HepG2 (cell line): ENCODE measurements around the gene DPP8. TPM values are rescaled to one million over a fixed set of nuclear protein-coding genes. Genes with fewer than 3 reads are reported as not detected.

Experiments
- ASH2L ChIP-seq: fragments of 300-600, 200-600 bp; sonication (generic); IDR thresholded peaks from 2 replicates; pipeline ENCODE4 v1.7.0; 2017; ENCODE audit warnings: low read depth, mild to moderate bottlenecking, moderate library complexity, mixed read lengths, low read length; ENCODE audit not compliant: insufficient read length
- HMG20B ChIP-seq: conservative IDR thresholded peaks from 2 replicates; pipeline ENCODE4 v1.6.1; 2016; ENCODE audit warnings: missing genetic modification reagents, missing compliant biosample characterization
- NCOA5 ChIP-seq: sonication (generic); formaldehyde crosslinking; IDR thresholded peaks from 2 replicates; pipeline ENCODE4 v1.4.0; 2020; ENCODE audit warnings: missing genetic modification reagents
- SRSF9 ChIP-seq: fragments of 200-400 bp; formaldehyde crosslinking; IDR thresholded peaks from 2 replicates; pipeline ENCODE4 v1.6.1; 2018; ENCODE audit warnings: borderline replicate concordance, mild to moderate bottlenecking, low read depth, low read length; ENCODE audit not compliant: insufficient read depth, poor library complexity, severe bottlenecking
- ZNF441 ChIP-seq: sonication (generic); formaldehyde crosslinking; IDR thresholded peaks from 2 replicates; pipeline ENCODE4 v1.7.0; 2021; ENCODE audit warnings: missing genetic modification reagents, borderline replicate concordance
- ZNF782 ChIP-seq: sonication (generic); formaldehyde crosslinking; IDR thresholded peaks from 2 replicates; pipeline ENCODE4 v1.4.0; 2020; ENCODE audit warnings: missing genetic modification reagents, mild to moderate bottlenecking, borderline replicate concordance
- polyA plus RNA-seq, 8 experiments: library from polyadenylated mRNA; depleted of rRNA in 3 of 8; stranded (reverse) in 7 of 8; unstranded in 1 of 8; fragments of >200 nt; fragmentation: Illumina TruSeq in 4 of 8; extraction: Trizol in 4 of 8; gene quantifications; 2 replicates each; pipeline versions ENCODE4 v1.2.1 to v1.2.3, GENCODE V29; 2011 to 2016; ENCODE audit warnings: low read depth in 4 of 8, missing spikeins in 1 of 8, mixed read lengths in 1 of 8; ENCODE audit not compliant: insufficient read depth in 1 of 8
- total RNA-seq, 5 experiments: library from RNA; depleted of rRNA; stranded (reverse); fragments of >200 nt; fragmentation: Illumina TruSeq; extraction: Trizol; gene quantifications; 2 replicates each; pipeline ENCODE4 v1.2.3, GENCODE V29; 2016; ENCODE audit warnings: low read depth in 1 of 5
- TF ChIP-seq, protein P1 (sequence below), 2 experiments: sonication (generic) in 1 of 2; formaldehyde crosslinking in 1 of 2; IDR thresholded peaks; 2 replicates each; pipeline versions ENCODE4 v1.4.0 to v1.6.1; 2016 to 2020; ENCODE audit warnings: borderline replicate concordance in 1 of 2, low read depth in 1 of 2, mild to moderate bottlenecking in 1 of 2, missing genetic modification reagents in 1 of 2
- TF ChIP-seq, protein P2 (sequence below): sonication (generic); formaldehyde crosslinking; IDR thresholded peaks from 2 replicates; pipeline ENCODE4 v1.5.0; 2020; ENCODE audit warnings: missing genetic modification reagents
- TF ChIP-seq, protein P3 (sequence below): sonication (generic); formaldehyde crosslinking; IDR thresholded peaks from 2 replicates; pipeline ENCODE4 v1.8.0; 2022; ENCODE audit warnings: missing genetic modification reagents, mild to moderate bottlenecking, inconsistent platforms, borderline replicate concordance
- TF ChIP-seq, protein P4 (sequence below): sonication (generic); formaldehyde crosslinking; IDR thresholded peaks from 2 replicates; pipeline ENCODE4 v1.5.1; 2020; ENCODE audit warnings: missing genetic modification reagents, mild to moderate bottlenecking, borderline replicate concordance
- TF ChIP-seq, protein P5 (sequence below): sonication (generic); formaldehyde crosslinking; IDR thresholded peaks from 2 replicates; pipeline ENCODE4 v1.9.0; 2022; ENCODE audit warnings: low read depth, missing genetic modification reagents

Gene DPP8
- total and polyA plus RNA-seq, 2 of the 13 experiments (the other 11 are each of a cell fraction or from before 2014, with no cell fraction given), result 18.0 to 26.3 TPM

DNA sequence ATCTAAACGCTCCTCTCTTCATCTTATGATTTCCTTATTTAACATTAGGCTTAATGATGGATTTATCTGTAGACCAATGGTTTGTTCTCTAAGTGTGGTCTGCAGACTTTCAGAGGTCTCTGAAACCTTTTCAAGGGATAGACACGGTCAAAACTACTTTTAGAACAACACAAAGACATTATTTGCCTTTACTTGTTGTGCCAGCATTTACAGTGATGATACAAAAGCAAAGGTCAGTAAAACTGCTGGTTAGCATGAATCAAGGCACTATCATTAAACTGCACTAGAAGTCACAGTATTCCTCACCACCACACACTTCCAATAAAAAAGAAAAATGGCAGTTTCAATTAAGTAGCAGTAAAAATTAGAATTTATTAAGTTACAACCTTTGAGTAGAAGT lies 70.3 kb downstream of the DPP8 start (continued):
- no peak for TF ChIP-seq NCOA5 (CRISPR knock-in tag)
- TF ChIP-seq, protein P1, sequence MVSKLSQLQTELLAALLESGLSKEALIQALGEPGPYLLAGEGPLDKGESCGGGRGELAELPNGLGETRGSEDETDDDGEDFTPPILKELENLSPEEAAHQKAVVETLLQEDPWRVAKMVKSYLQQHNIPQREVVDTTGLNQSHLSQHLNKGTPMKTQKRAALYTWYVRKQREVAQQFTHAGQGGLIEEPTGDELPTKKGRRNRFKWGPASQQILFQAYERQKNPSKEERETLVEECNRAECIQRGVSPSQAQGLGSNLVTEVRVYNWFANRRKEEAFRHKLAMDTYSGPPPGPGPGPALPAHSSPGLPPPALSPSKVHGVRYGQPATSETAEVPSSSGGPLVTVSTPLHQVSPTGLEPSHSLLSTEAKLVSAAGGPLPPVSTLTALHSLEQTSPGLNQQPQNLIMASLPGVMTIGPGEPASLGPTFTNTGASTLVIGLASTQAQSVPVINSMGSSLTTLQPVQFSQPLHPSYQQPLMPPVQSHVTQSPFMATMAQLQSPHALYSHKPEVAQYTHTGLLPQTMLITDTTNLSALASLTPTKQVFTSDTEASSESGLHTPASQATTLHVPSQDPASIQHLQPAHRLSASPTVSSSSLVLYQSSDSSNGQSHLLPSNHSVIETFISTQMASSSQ (IDR thresholded peaks at IDR 0.05; ENCODE audit: low read depth), result no peak
- TF ChIP-seq, protein P1 (CRISPR knock-in tag; IDR thresholded peaks at IDR 0.05; ENCODE audit: borderline replicate concordance), result no peak
- TF ChIP-seq, protein P2, sequence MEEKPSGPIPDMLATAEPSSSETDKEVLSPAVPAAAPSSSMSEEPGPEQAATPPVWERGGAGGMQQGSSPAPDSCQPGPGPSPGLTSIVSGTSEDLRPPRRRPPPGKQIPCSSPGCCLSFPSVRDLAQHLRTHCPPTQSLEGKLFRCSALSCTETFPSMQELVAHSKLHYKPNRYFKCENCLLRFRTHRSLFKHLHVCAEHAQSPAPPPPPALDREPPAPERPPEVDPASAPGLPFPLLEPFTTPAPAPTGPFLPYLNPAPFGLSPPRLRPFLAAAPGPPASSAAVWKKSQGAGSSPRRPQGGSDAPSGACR (CRISPR knock-in tag), result no peak
- no peak for TF ChIP-seq ASH2L
- TF ChIP-seq ZNF441, result no peak
- TF ChIP-seq ZNF782 (CRISPR knock-in tag), result no peak
- TF ChIP-seq, protein P3, sequence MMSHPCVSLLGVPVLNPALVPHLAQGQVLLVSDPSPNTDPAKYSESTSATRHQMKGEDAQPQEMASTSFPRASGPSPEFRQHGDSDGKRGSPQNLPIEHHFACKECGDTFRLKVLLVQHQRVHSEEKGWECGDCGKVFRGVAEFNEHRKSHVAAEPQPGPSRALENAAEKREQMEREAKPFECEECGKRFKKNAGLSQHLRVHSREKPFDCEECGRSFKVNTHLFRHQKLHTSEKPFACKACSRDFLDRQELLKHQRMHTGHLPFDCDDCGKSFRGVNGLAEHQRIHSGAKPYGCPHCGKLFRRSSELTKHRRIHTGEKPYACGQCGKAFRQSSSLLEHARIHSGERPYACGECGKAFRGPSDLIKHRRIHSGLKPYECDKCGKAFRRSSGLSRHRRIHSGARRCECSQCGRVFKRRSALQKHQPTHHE (CRISPR knock-in tag), result no peak
- TF ChIP-seq SRSF9, result no peak
- TF ChIP-seq, protein P4, sequence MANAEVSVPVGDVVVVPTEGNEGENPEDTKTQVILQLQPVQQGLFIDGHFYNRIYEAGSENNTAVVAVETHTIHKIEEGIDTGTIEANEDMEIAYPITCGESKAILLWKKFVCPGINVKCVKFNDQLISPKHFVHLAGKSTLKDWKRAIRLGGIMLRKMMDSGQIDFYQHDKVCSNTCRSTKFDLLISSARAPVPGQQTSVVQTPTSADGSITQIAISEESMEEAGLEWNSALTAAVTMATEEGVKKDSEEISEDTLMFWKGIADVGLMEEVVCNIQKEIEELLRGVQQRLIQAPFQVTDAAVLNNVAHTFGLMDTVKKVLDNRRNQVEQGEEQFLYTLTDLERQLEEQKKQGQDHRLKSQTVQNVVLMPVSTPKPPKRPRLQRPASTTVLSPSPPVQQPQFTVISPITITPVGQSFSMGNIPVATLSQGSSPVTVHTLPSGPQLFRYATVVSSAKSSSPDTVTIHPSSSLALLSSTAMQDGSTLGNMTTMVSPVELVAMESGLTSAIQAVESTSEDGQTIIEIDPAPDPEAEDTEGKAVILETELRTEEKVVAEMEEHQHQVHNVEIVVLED, result no peak
- TF ChIP-seq, protein P5, sequence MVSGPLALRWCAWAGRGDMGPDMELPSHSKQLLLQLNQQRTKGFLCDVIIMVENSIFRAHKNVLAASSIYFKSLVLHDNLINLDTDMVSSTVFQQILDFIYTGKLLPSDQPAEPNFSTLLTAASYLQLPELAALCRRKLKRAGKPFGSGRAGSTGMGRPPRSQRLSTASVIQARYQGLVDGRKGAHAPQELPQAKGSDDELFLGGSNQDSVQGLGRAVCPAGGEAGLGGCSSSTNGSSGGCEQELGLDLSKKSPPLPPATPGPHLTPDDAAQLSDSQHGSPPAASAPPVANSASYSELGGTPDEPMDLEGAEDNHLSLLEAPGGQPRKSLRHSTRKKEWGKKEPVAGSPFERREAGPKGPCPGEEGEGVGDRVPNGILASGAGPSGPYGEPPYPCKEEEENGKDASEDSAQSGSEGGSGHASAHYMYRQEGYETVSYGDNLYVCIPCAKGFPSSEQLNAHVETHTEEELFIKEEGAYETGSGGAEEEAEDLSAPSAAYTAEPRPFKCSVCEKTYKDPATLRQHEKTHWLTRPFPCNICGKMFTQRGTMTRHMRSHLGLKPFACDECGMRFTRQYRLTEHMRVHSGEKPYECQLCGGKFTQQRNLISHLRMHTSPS, result no peak
- no peak for TF ChIP-seq HMG20B
- TF ChIP-seq, all 625 proteins: peak for 0
